Measurements from ENCODE around the gene PCMTD2. TPM values are rescaled to one million over a fixed set of nuclear protein-coding genes. Genes with fewer than 3 reads are reported as not detected.

Gene PCMTD2
- total and polyA plus RNA-seq, 7 donors, result 9.9 to 73.9 (median 60.3) TPM

- H3K9me3 ChIP-seq, result no peaks in the 10 kb centered on the region
- H3K27me3 ChIP-seq, result no peaks in the 10 kb centered on the region
- H3K36me3 ChIP-seq, result peaks cover 0 to 49% (median 2%) of the 10 kb centered on the region in 4 donors
- TF ChIP-seq POLR2A (IDR thresholded peaks at IDR 0.05) (no peak), POLR2AphosphoS5 (IDR thresholded peaks at IDR 0.05) (no peak), CTCF (IDR thresholded peaks at IDR 0.05) (no peak), EP300 (IDR thresholded peaks at IDR 0.05) (no peak)
- intact Hi-C loops (cut with DNase I), result no loop called here
- DNase-seq, result no peak
- no peak overlapping the region for H3K27ac ChIP-seq
- WGBS, 2 donors, result 93 to 96% methylated on average over 19 of the region's 19 CpGs
- H3K4me1 ChIP-seq, result no peaks in the 10 kb centered on the region
- H3K4me3 ChIP-seq, result no peak overlapping the region
These were observed 17.6 kb downstream of the PCMTD2 start for GRCh38 chr20:64273109-64273508.

- Histone ChIP-seq H3K4me3 (no peak overlapping the region), H3K9me3 (no peaks in the 10 kb centered on the region), H3K36me3 (peaks cover 0 to 34% (median 2%) of the 10 kb centered on the region in 4 donors), H3K27me3 (no peaks in the 10 kb centered on the region), H3K27ac (no peak overlapping the region), H3K4me1 (no peaks in the 10 kb centered on the region)
- no peak for DNase-seq
- no peak for TF ChIP-seq POLR2AphosphoS5 (IDR thresholded peaks at IDR 0.05)
- TF ChIP-seq CTCF (IDR thresholded peaks at IDR 0.05), result no peak
- WGBS, 2 donors, result 92 to 95% methylated on average over 7 of the region's 7 CpGs
- intact Hi-C loops (cut with DNase I), result no loop called here
These were observed 21.3 kb downstream of the PCMTD2 start for GRCh38 chr20:64276817-64277216.

- H3K4me1 ChIP-seq, result no peaks in the 10 kb centered on the region
- intact Hi-C loops (cut with DNase I), result no loop called here
- no peaks in the 10 kb centered on the region for H3K9me3 ChIP-seq
- H3K4me3 ChIP-seq, result no peak overlapping the region
- no peak for DNase-seq
- WGBS, 2 donors, result 57 to 78% methylated on average over 10 of the region's 10 CpGs
- no peaks in the 10 kb centered on the region for H3K27me3 ChIP-seq
- peaks cover 0 to 25% (median 2%) of the 10 kb centered on the region in 4 donors for H3K36me3 ChIP-seq
- no peak overlapping the region for H3K27ac ChIP-seq
- TF ChIP-seq EP300 (IDR thresholded peaks at IDR 0.05) (no peak), CTCF (IDR thresholded peaks at IDR 0.05) (no peak), POLR2AphosphoS5 (IDR thresholded peaks at IDR 0.05) (no peak), POLR2A (IDR thresholded peaks at IDR 0.05) (no peak)
These were observed 22.2 kb downstream of the PCMTD2 start for GRCh38 chr20:64277571-64278316.

- Histone ChIP-seq H3K4me1 (no peaks in the 10 kb centered on the region), H3K36me3 (peaks cover 0 to 20% (median 2%) of the 10 kb centered on the region in 4 donors), H3K4me3 (no peak overlapping the region), H3K27me3 (no peaks in the 10 kb centered on the region), H3K27ac (no peak overlapping the region), H3K9me3 (no peaks in the 10 kb centered on the region)
- WGBS, 2 donors, result 81 to 88% methylated on average over 4 of the region's 4 CpGs
- no peak for DNase-seq
- intact Hi-C loops (cut with DNase I), result no loop called here
- TF ChIP-seq POLR2AphosphoS5 (IDR thresholded peaks at IDR 0.05) (no peak), EP300 (IDR thresholded peaks at IDR 0.05) (no peak), CTCF (IDR thresholded peaks at IDR 0.05) (no peak), POLR2A (IDR thresholded peaks at IDR 0.05) (no peak)
These were observed 22.8 kb downstream of the PCMTD2 start for GRCh38 chr20:64278317-64278681.

Data from sigmoid colon (tissue), 7 donors.